HepG2 (cell line): ENCODE results near the gene AGRN. TPM values are rescaled to one million over a fixed set of nuclear protein-coding genes. Genes with fewer than 3 reads are reported as not detected.

Experiments used
- HOXD1 ChIP-seq: sonication (generic); formaldehyde crosslinking; IDR thresholded peaks from 2 replicates; pipeline ENCODE4 v1.5.0; 2020; ENCODE audit warnings: missing genetic modification reagents
- JUN ChIP-seq: sonication (generic); formaldehyde crosslinking; IDR thresholded peaks from 2 replicates; pipeline ENCODE4 v1.4.0; 2020; ENCODE audit warnings: mild to moderate bottlenecking, missing genetic modification reagents
- KAT2B ChIP-seq: fragments of 150-350 bp; IDR thresholded peaks from 2 replicates; pipeline ENCODE4 v1.6.1; 2014; ENCODE audit warnings: low read depth, low read length, borderline replicate concordance
- RELA ChIP-seq: sonication (generic); formaldehyde crosslinking; IDR thresholded peaks from 2 replicates; pipeline ENCODE4 v1.4.0; 2020; ENCODE audit warnings: missing genetic modification reagents
- ZEB1 ChIP-seq: IDR thresholded peaks from 2 replicates; pipeline ENCODE4 v1.6.1; 2012; ENCODE audit warnings: mild to moderate bottlenecking, low read depth, inconsistent platforms; ENCODE audit not compliant: insufficient replicate concordance
- ZFP41 ChIP-seq: sonication (generic); formaldehyde crosslinking; IDR thresholded peaks from 2 replicates; pipeline ENCODE4 v1.4.0; 2020; ENCODE audit warnings: mild to moderate bottlenecking, missing genetic modification reagents, borderline replicate concordance
- ZNF460 ChIP-seq: sonication (generic); formaldehyde crosslinking; IDR thresholded peaks from 2 replicates; pipeline ENCODE4 v1.5.1; 2020; ENCODE audit warnings: missing genetic modification reagents, mild to moderate bottlenecking, borderline replicate concordance
- ZNF672 ChIP-seq: sonication (generic); formaldehyde crosslinking; IDR thresholded peaks from 2 replicates; pipeline ENCODE4 v1.8.1; 2022; ENCODE audit warnings: missing genetic modification reagents
- ZNF674 ChIP-seq: sonication (generic); formaldehyde crosslinking; IDR thresholded peaks from 2 replicates; pipeline ENCODE4 v1.5.0; 2020; ENCODE audit warnings: low read depth, mild to moderate bottlenecking, missing genetic modification reagents
- polyA plus RNA-seq, 8 experiments: library from polyadenylated mRNA; depleted of rRNA in 3 of 8; stranded (reverse) in 7 of 8; unstranded in 1 of 8; fragments of >200 nt; fragmentation: Illumina TruSeq in 4 of 8; extraction: Trizol in 4 of 8; gene quantifications; 2 replicates each; pipeline versions ENCODE4 v1.2.1 to v1.2.3, GENCODE V29; 2011 to 2016; ENCODE audit warnings: low read depth in 4 of 8, missing spikeins in 1 of 8, mixed read lengths in 1 of 8; ENCODE audit not compliant: insufficient read depth in 1 of 8
- total RNA-seq, 5 experiments: library from RNA; depleted of rRNA; stranded (reverse); fragments of >200 nt; fragmentation: Illumina TruSeq; extraction: Trizol; gene quantifications; 2 replicates each; pipeline ENCODE4 v1.2.3, GENCODE V29; 2016; ENCODE audit warnings: low read depth in 1 of 5
- TF ChIP-seq, protein P1 (sequence below): sonication (generic); formaldehyde crosslinking; IDR thresholded peaks from 2 replicates; pipeline ENCODE4 v1.4.0; 2020; ENCODE audit warnings: missing genetic modification reagents, borderline replicate concordance
- TF ChIP-seq, protein P2 (sequence below): IDR thresholded peaks from 2 replicates; pipeline ENCODE4 v1.6.1; 2016
- TF ChIP-seq, protein P3 (sequence below): sonication (generic); formaldehyde crosslinking; IDR thresholded peaks from 2 replicates; pipeline ENCODE4 v1.4.0; 2020; ENCODE audit warnings: missing genetic modification reagents, mild to moderate bottlenecking, borderline replicate concordance
- TF ChIP-seq, protein P4 (sequence below), 2 experiments: sonication (generic) in 1 of 2; formaldehyde crosslinking in 1 of 2; IDR thresholded peaks; 2 replicates each; pipeline versions ENCODE4 v1.6.1 to v1.9.0; 2014 to 2022; ENCODE audit warnings: antibody characterized with exemption in 1 of 2, borderline replicate concordance in 1 of 2, inconsistent platforms in 1 of 2, low read depth in 1 of 2, missing genetic modification reagents in 1 of 2
- TF ChIP-seq, protein P5 (sequence below): sonication (generic); formaldehyde crosslinking; IDR thresholded peaks from 2 replicates; pipeline ENCODE4 v1.4.0; 2020; ENCODE audit warnings: mild to moderate bottlenecking, low read depth, missing genetic modification reagents

AGRN gene
- total and polyA plus RNA-seq, 2 of the 13 experiments (the other 11 are each of a cell fraction or from before 2014, with no cell fraction given), result 29.8 to 65.2 TPM

DNA sequence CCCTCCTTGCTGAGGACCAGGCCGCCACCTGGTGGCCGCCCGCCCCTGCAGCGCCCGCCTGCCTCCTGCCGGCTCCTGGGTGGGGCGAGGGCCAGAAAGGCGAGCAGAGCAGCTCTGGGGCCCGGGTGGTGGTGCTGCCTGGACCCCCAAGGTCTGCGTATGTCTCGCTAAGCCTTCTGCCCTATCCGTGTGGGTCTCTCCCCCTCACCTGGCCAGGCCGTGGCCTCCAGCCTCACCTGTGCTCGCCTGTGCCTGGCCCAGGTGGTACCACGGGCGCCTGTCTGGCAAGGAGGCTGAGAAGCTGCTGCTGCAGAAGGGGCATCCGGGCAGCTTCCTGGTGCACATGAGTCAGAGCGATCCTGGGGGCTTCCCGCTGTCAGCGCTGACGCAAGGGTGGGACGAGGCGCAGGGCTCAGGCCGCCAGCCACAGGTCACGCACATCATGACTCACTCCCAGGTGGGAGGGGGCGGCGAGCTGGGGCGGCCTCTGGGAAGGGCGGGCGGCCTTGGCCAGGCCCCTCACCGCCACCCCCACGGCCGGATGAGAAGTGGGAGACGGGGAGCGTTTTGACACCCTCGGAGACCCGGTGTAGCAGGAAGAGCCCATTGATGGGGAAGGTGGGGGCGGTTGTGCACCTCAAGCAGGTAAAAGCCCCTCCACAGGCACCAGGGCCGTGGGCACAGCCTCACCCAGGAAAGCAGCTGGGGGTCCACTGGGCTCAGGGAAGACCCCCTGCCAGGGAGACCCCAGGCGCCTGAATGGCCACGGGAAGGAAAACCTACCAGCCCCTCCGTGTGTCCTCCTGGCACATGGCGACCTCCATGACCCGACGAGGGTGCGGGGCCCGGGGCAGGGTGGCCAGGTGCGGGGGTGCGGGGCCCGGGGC is 44.3 kb downstream of the AGRN start (continued):
- TF ChIP-seq, protein P1, sequence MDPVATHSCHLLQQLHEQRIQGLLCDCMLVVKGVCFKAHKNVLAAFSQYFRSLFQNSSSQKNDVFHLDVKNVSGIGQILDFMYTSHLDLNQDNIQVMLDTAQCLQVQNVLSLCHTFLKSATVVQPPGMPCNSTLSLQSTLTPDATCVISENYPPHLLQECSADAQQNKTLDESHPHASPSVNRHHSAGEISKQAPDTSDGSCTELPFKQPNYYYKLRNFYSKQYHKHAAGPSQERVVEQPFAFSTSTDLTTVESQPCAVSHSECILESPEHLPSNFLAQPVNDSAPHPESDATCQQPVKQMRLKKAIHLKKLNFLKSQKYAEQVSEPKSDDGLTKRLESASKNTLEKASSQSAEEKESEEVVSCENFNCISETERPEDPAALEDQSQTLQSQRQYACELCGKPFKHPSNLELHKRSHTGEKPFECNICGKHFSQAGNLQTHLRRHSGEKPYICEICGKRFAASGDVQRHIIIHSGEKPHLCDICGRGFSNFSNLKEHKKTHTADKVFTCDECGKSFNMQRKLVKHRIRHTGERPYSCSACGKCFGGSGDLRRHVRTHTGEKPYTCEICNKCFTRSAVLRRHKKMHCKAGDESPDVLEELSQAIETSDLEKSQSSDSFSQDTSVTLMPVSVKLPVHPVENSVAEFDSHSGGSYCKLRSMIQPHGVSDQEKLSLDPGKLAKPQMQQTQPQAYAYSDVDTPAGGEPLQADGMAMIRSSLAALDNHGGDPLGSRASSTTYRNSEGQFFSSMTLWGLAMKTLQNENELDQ (CRISPR knock-in tag), result no peak
- TF ChIP-seq ZFP41 (no peak), KAT2B (no peak), HOXD1 (CRISPR knock-in tag) (0 out of 2 replicates have a peak, but pooled peaks have one; percentile 30), RELA (CRISPR knock-in tag) (no peak), ZNF672 (CRISPR knock-in tag) (no peak), JUN (CRISPR knock-in tag) (peak; percentile 74), ZNF674 (no peak), ZNF460 (no peak), ZEB1 (no peak)
- TF ChIP-seq, protein P2, sequence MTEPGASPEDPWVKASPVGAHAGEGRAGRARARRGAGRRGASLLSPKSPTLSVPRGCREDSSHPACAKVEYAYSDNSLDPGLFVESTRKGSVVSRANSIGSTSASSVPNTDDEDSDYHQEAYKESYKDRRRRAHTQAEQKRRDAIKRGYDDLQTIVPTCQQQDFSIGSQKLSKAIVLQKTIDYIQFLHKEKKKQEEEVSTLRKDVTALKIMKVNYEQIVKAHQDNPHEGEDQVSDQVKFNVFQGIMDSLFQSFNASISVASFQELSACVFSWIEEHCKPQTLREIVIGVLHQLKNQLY, result no peak; the same call in 1 of the 2 replicates
- TF ChIP-seq, protein P3, sequence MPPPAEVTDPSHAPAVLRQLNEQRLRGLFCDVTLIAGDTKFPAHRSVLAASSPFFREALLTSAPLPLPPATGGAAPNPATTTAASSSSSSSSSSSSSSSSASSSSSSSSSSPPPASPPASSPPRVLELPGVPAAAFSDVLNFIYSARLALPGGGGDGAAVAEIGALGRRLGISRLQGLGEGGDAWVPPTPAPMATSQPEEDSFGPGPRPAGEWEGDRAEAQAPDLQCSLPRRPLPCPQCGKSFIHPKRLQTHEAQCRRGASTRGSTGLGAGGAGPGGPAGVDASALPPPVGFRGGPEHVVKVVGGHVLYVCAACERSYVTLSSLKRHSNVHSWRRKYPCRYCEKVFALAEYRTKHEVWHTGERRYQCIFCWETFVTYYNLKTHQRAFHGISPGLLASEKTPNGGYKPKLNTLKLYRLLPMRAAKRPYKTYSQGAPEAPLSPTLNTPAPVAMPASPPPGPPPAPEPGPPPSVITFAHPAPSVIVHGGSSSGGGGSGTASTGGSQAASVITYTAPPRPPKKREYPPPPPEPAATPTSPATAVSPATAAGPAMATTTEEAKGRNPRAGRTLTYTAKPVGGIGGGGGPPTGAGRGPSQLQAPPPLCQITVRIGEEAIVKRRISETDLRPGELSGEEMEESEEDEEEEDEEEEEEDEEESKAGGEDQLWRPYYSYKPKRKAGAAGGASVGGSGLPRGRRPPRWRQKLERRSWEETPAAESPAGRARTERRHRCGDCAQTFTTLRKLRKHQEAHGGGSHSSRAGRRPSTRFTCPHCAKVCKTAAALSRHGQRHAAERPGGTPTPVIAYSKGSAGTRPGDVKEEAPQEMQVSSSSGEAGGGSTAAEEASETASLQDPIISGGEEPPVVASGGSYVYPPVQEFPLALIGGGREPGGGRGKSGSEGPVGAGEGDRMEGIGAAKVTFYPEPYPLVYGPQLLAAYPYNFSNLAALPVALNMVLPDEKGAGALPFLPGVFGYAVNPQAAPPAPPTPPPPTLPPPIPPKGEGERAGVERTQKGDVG (CRISPR knock-in tag), result no peak
- TF ChIP-seq, protein P4, sequence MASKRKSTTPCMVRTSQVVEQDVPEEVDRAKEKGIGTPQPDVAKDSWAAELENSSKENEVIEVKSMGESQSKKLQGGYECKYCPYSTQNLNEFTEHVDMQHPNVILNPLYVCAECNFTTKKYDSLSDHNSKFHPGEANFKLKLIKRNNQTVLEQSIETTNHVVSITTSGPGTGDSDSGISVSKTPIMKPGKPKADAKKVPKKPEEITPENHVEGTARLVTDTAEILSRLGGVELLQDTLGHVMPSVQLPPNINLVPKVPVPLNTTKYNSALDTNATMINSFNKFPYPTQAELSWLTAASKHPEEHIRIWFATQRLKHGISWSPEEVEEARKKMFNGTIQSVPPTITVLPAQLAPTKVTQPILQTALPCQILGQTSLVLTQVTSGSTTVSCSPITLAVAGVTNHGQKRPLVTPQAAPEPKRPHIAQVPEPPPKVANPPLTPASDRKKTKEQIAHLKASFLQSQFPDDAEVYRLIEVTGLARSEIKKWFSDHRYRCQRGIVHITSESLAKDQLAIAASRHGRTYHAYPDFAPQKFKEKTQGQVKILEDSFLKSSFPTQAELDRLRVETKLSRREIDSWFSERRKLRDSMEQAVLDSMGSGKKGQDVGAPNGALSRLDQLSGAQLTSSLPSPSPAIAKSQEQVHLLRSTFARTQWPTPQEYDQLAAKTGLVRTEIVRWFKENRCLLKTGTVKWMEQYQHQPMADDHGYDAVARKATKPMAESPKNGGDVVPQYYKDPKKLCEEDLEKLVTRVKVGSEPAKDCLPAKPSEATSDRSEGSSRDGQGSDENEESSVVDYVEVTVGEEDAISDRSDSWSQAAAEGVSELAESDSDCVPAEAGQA (IDR thresholded peaks at IDR 0.05; ENCODE audit: low read depth), result peak; percentile 34; the same call in 1 of the 2 replicates
- TF ChIP-seq, protein P4 (CRISPR knock-in tag; IDR thresholded peaks at IDR 0.05; ENCODE audit: borderline replicate concordance), result no peak
- TF ChIP-seq, protein P5, sequence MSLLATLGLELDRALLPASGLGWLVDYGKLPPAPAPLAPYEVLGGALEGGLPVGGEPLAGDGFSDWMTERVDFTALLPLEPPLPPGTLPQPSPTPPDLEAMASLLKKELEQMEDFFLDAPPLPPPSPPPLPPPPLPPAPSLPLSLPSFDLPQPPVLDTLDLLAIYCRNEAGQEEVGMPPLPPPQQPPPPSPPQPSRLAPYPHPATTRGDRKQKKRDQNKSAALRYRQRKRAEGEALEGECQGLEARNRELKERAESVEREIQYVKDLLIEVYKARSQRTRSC (CRISPR knock-in tag), result no peak
